Measurements from ENCODE around the gene FGF22. TPM values are rescaled to one million over a fixed set of nuclear protein-coding genes. Genes with fewer than 3 reads are reported as not detected.

Gene FGF22
- total and polyA plus RNA-seq, 2 of the 13 experiments (the other 11 are each of a cell fraction or from before 2014, with no cell fraction given) = 0.24 TPM; not detected in 1

GRCh38 chr19:679418-680286 lies 40.0 kb downstream of the FGF22 start (continued):
- TF ChIP-seq DBP (CRISPR knock-in tag; IDR thresholded peaks at IDR 0.05; ENCODE audit: not compliant biosample characterization) (no peak), KDM4B (CRISPR knock-in tag; IDR thresholded peaks at IDR 0.05) (no peak), NFRKB (IDR thresholded peaks at IDR 0.05) (no peak), ZC3H4 (CRISPR knock-in tag; IDR thresholded peaks at IDR 0.05; ENCODE audit: borderline replicate concordance) (no peak), ZNF274 (CRISPR knock-in tag; IDR thresholded peaks at IDR 0.05) (peak; percentile 9; the same call in 1 of the 2 replicates), CERS6 (CRISPR knock-in tag; IDR thresholded peaks at IDR 0.05) (no peak), ZFP82 (CRISPR knock-in tag; IDR thresholded peaks at IDR 0.05; ENCODE audit: borderline replicate concordance) (no peak), ZNF260 (CRISPR knock-in tag; IDR thresholded peaks at IDR 0.05; ENCODE audit: borderline replicate concordance, low read depth) (no peak), ZNF678 (CRISPR knock-in tag; IDR thresholded peaks at IDR 0.05) (no peak; the same call in 1 of the 2 replicates), NR2F6 (IDR thresholded peaks at IDR 0.05) (no peak), NR2F6 (CRISPR knock-in tag; IDR thresholded peaks at IDR 0.05) (no peak), ELF4 (CRISPR knock-in tag; IDR thresholded peaks at IDR 0.05; ENCODE audit: borderline replicate concordance) (no peak), MAZ (IDR thresholded peaks at IDR 0.05; ENCODE audit: borderline replicate concordance, low read depth, low read length) (no peak), MAZ (CRISPR knock-in tag; IDR thresholded peaks at IDR 0.05; ENCODE audit: low read depth) (0 out of 2 replicates have a peak, but pooled peaks have one; percentile 18), HOXA7 (CRISPR knock-in tag; IDR thresholded peaks at IDR 0.05) (no peak), ATF5 (CRISPR knock-in tag; IDR thresholded peaks at IDR 0.05; ENCODE audit: low read depth) (no peak), STAT5B (CRISPR knock-in tag; IDR thresholded peaks at IDR 0.05) (no peak), ZNF280B (CRISPR knock-in tag; IDR thresholded peaks at IDR 0.05; ENCODE audit: borderline replicate concordance) (no peak), NR2F1 (CRISPR knock-in tag; IDR thresholded peaks at IDR 0.05) (peak in 1 of 2 experiments; percentile 47; a peak in 1 of 4 replicates), PHF21A (CRISPR knock-in tag; IDR thresholded peaks at IDR 0.05) (no peak), MLXIP (CRISPR knock-in tag; IDR thresholded peaks at IDR 0.05; ENCODE audit: borderline replicate concordance) (no peak), YEATS4 (CRISPR knock-in tag; IDR thresholded peaks at IDR 0.05; ENCODE audit: borderline replicate concordance) (no peak; the same call in 1 of the 2 replicates), MAFG (CRISPR knock-in tag; IDR thresholded peaks at IDR 0.05) (no peak)
